ENCODE measurements around the gene PPIL6.

DNA sequence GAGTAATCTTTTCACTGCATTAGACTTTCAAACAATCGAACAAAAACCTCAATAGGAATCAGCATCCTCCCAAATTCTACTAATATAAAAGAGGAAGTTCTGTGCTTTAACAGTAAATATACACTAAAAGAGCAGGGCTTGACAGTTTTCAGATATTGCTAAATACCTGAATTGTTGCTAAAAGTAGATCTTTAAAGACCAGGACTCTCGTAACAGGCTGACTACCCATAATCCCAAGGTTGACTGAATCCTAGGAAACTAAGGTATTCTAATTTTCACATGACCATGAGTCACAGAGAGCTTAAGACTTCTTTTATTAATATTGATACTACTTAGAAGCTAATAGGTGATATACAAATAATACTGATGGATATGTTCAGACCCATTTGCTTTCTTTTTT, 68.3 kb downstream of the PPIL6 start:
- TF ChIP-seq CREB1 (CRISPR knock-in tag; IDR thresholded peaks at IDR 0.05; ENCODE audit: low read depth) (no peak), POLR2AphosphoS5 (IDR thresholded peaks at IDR 0.05; ENCODE audit: low read depth) (no peak), EZH2 (IDR thresholded peaks at IDR 0.05; ENCODE audit: low read depth, unreplicated experiment) (no peak), EZH2phosphoT487 (IDR thresholded peaks at IDR 0.05; ENCODE audit: unreplicated experiment) (no peak)
- TF ChIP-seq, protein P1, sequence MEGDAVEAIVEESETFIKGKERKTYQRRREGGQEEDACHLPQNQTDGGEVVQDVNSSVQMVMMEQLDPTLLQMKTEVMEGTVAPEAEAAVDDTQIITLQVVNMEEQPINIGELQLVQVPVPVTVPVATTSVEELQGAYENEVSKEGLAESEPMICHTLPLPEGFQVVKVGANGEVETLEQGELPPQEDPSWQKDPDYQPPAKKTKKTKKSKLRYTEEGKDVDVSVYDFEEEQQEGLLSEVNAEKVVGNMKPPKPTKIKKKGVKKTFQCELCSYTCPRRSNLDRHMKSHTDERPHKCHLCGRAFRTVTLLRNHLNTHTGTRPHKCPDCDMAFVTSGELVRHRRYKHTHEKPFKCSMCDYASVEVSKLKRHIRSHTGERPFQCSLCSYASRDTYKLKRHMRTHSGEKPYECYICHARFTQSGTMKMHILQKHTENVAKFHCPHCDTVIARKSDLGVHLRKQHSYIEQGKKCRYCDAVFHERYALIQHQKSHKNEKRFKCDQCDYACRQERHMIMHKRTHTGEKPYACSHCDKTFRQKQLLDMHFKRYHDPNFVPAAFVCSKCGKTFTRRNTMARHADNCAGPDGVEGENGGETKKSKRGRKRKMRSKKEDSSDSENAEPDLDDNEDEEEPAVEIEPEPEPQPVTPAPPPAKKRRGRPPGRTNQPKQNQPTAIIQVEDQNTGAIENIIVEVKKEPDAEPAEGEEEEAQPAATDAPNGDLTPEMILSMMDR (conservative IDR thresholded peaks at IDR 0.05; ENCODE audit: low read depth in 2 of 2): no peak
- TF ChIP-seq, protein P2, sequence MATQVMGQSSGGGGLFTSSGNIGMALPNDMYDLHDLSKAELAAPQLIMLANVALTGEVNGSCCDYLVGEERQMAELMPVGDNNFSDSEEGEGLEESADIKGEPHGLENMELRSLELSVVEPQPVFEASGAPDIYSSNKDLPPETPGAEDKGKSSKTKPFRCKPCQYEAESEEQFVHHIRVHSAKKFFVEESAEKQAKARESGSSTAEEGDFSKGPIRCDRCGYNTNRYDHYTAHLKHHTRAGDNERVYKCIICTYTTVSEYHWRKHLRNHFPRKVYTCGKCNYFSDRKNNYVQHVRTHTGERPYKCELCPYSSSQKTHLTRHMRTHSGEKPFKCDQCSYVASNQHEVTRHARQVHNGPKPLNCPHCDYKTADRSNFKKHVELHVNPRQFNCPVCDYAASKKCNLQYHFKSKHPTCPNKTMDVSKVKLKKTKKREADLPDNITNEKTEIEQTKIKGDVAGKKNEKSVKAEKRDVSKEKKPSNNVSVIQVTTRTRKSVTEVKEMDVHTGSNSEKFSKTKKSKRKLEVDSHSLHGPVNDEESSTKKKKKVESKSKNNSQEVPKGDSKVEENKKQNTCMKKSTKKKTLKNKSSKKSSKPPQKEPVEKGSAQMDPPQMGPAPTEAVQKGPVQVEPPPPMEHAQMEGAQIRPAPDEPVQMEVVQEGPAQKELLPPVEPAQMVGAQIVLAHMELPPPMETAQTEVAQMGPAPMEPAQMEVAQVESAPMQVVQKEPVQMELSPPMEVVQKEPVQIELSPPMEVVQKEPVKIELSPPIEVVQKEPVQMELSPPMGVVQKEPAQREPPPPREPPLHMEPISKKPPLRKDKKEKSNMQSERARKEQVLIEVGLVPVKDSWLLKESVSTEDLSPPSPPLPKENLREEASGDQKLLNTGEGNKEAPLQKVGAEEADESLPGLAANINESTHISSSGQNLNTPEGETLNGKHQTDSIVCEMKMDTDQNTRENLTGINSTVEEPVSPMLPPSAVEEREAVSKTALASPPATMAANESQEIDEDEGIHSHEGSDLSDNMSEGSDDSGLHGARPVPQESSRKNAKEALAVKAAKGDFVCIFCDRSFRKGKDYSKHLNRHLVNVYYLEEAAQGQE (IDR thresholded peaks at IDR 0.05; ENCODE audit: unreplicated experiment): no peak
- TF ChIP-seq, protein P3, sequence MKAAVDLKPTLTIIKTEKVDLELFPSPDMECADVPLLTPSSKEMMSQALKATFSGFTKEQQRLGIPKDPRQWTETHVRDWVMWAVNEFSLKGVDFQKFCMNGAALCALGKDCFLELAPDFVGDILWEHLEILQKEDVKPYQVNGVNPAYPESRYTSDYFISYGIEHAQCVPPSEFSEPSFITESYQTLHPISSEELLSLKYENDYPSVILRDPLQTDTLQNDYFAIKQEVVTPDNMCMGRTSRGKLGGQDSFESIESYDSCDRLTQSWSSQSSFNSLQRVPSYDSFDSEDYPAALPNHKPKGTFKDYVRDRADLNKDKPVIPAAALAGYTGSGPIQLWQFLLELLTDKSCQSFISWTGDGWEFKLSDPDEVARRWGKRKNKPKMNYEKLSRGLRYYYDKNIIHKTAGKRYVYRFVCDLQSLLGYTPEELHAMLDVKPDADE (IDR thresholded peaks at IDR 0.05): no peak
